ENCODE results near the gene CNOT2. TPM values are rescaled to one million over a fixed set of nuclear protein-coding genes. Genes with fewer than 3 reads are reported as not detected.
"Not testable (repeated sequence)": the region's sequence is repeated elsewhere in the genome, so short reads cannot be mapped to it uniquely, and the experiment has no call there.

The CNOT2 gene
- total and polyA plus RNA-seq, 2 donors (not counting 3 experiments of a cell fraction or from before 2014, with no cell fraction given), result 52.2 to 79.7 TPM

- CTCF ChIA-PET, result no interaction called here
- H3K4me3 ChIP-seq (replicated peaks in 1 of 3; ENCODE audit: insufficient read depth in 1 of 3, low read depth in 1 of 3, low read length in 3 of 3), result no peak overlapping the region
- no peak overlapping the region for H2AFZ ChIP-seq (ENCODE audit: low read depth, low read length)
- dilution Hi-C loops (cut with MboI; ENCODE audit: extremely low pct_ligation_motif_present, low sequenced_read_pairs), result no loop called here
- intact Hi-C loops (cut with micrococcal nuclease), result no loop called here
- no peaks in the 10 kb centered on the region for H3K36me3 ChIP-seq (ENCODE audit: control insufficient read depth in 2 of 2, extremely low read depth in 1 of 2, insufficient read depth in 2 of 2, low read length in 2 of 2)
- H3K27me3 ChIP-seq (ENCODE audit: control insufficient read depth in 2 of 2, insufficient read depth in 2 of 2, low read length in 2 of 2), result no peaks in the 10 kb centered on the region
- DNase-seq (ENCODE audit: low read depth, low spot score), result no peak
- no peaks in the 10 kb centered on the region for H4K20me1 ChIP-seq (replicated peaks; ENCODE audit: control insufficient read depth, extremely low read depth, insufficient read depth, low read length)
- no peak for FAIRE-seq
- H3K9ac ChIP-seq (replicated peaks; ENCODE audit: extremely low read depth, insufficient read depth, low read length), result no peak overlapping the region
- no TSS peak for BruUV-seq (replicated peaks)
- H3K79me2 ChIP-seq (ENCODE audit: control insufficient read depth, insufficient read depth, low read length), result no peaks in the 10 kb centered on the region
- H3K4me2 ChIP-seq (ENCODE audit: insufficient read depth, low read length), result no peak overlapping the region
- no peaks in the 10 kb centered on the region for H3K9me1 ChIP-seq (replicated peaks; ENCODE audit: control insufficient read depth, extremely low read depth, insufficient read depth, low read length)
- no peaks in the 10 kb centered on the region for H3K9me3 ChIP-seq (replicated peaks; ENCODE audit: control insufficient read depth, insufficient read depth, low read length)
- POLR2A ChIA-PET, result no interaction called here
- no peaks in the 10 kb centered on the region for H3K4me1 ChIP-seq (ENCODE audit: control insufficient read depth, extremely low read depth, insufficient read depth, low read length)
- TF ChIP-seq EZH2 (IDR thresholded peaks at IDR 0.05; ENCODE audit: borderline replicate concordance, low read depth, low read length, severe bottlenecking) (no peak), MYC (IDR thresholded peaks at IDR 0.05; ENCODE audit: low read depth, low read length) (no peak), FOS (IDR thresholded peaks at IDR 0.05; ENCODE audit: borderline replicate concordance, insufficient read depth, low read length) (no peak), POLR2AphosphoS5 (IDR thresholded peaks at IDR 0.05; ENCODE audit: insufficient read depth, low read depth, low read length) (no peak), GATA2 (IDR thresholded peaks at IDR 0.05; ENCODE audit: insufficient read depth, insufficient read length, low read depth, low read length) (no peak), JUN (IDR thresholded peaks at IDR 0.05; ENCODE audit: borderline replicate concordance, insufficient read depth, insufficient read length, low read depth) (no peak)
- TF ChIP-seq, protein P1, sequence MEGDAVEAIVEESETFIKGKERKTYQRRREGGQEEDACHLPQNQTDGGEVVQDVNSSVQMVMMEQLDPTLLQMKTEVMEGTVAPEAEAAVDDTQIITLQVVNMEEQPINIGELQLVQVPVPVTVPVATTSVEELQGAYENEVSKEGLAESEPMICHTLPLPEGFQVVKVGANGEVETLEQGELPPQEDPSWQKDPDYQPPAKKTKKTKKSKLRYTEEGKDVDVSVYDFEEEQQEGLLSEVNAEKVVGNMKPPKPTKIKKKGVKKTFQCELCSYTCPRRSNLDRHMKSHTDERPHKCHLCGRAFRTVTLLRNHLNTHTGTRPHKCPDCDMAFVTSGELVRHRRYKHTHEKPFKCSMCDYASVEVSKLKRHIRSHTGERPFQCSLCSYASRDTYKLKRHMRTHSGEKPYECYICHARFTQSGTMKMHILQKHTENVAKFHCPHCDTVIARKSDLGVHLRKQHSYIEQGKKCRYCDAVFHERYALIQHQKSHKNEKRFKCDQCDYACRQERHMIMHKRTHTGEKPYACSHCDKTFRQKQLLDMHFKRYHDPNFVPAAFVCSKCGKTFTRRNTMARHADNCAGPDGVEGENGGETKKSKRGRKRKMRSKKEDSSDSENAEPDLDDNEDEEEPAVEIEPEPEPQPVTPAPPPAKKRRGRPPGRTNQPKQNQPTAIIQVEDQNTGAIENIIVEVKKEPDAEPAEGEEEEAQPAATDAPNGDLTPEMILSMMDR (IDR thresholded peaks at IDR 0.05; ENCODE audit: extremely low read depth in 1 of 2, insufficient read depth in 1 of 2, low read depth in 1 of 2, low read length in 2 of 2), result no peak
- no peak overlapping the region for H3K27ac ChIP-seq (ENCODE audit: insufficient read depth, low read depth, low read length)
Measured at GRCh38 chr12:70389678-70390077, 146.4 kb downstream of the CNOT2 start.

GRCh38 chr12:70392631-70393030 is 149.4 kb downstream of the CNOT2 start:
- DNase-seq (ENCODE audit: low read depth, low spot score); H3K4me2 ChIP-seq (ENCODE audit: insufficient read depth, low read length); H3K9me1 ChIP-seq (replicated peaks; ENCODE audit: control insufficient read depth, extremely low read depth, insufficient read depth, low read length); H3K27me3 ChIP-seq (ENCODE audit: control insufficient read depth in 2 of 2, insufficient read depth in 2 of 2, low read length in 2 of 2); H4K20me1 ChIP-seq (replicated peaks; ENCODE audit: control insufficient read depth, extremely low read depth, insufficient read depth, low read length); H2AFZ ChIP-seq (ENCODE audit: low read depth, low read length); H3K27ac ChIP-seq (ENCODE audit: insufficient read depth, low read depth, low read length); CTCF ChIA-PET; BruUV-seq (replicated peaks); H3K9me3 ChIP-seq (replicated peaks; ENCODE audit: control insufficient read depth, insufficient read depth, low read length); dilution Hi-C loops (cut with MboI; ENCODE audit: extremely low pct_ligation_motif_present, low sequenced_read_pairs); H3K4me3 ChIP-seq (replicated peaks in 1 of 3; ENCODE audit: insufficient read depth in 1 of 3, low read depth in 1 of 3, low read length in 3 of 3); H3K4me1 ChIP-seq (ENCODE audit: control insufficient read depth, extremely low read depth, insufficient read depth, low read length); intact Hi-C loops (cut with micrococcal nuclease); FAIRE-seq; H3K36me3 ChIP-seq (ENCODE audit: control insufficient read depth in 2 of 2, extremely low read depth in 1 of 2, insufficient read depth in 2 of 2, low read length in 2 of 2); POLR2A ChIA-PET; H3K79me2 ChIP-seq (ENCODE audit: control insufficient read depth, insufficient read depth, low read length); H3K9ac ChIP-seq (replicated peaks; ENCODE audit: extremely low read depth, insufficient read depth, low read length): not testable (repeated sequence)

All from endothelial cell of umbilical vein (primary cell).